Measurements from ENCODE around the gene LACC1.

LACC1 gene

DNA sequence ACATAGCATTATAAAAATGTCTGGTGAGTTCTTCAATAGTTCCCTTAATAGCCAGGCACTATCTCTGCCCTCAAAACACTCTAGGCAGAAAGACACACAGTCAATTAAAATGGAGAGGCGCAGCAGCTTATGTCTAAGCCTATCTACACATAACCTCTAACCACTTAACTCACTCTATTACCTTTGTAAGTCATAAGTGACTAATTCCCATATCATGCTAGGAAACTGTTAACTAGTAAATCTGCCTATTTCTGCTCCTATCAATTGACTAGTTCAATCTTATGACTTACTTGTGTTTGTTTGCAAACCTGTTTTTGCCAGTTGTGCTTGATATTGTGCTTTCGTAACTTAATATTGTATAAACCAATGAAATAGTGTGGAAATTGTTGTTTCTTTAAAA is 3.3 kb upstream of the LACC1 start:
- H3K4me3 ChIP-seq (ENCODE audit: low read length) = no peak overlapping the region
- no peak for DNase-seq (ENCODE audit: low read depth)
- TF ChIP-seq CTCF (conservative IDR thresholded peaks at IDR 0.05; ENCODE audit: low read length) = no peak

GRCh38 chr13:43877326-43877725 is 2.4 kb upstream of the LACC1 start:
- no peak overlapping the region for H3K4me3 ChIP-seq (ENCODE audit: low read length)
- no peak for DNase-seq (ENCODE audit: low read depth)
- TF ChIP-seq CTCF (conservative IDR thresholded peaks at IDR 0.05; ENCODE audit: low read length) = no peak

DNA sequence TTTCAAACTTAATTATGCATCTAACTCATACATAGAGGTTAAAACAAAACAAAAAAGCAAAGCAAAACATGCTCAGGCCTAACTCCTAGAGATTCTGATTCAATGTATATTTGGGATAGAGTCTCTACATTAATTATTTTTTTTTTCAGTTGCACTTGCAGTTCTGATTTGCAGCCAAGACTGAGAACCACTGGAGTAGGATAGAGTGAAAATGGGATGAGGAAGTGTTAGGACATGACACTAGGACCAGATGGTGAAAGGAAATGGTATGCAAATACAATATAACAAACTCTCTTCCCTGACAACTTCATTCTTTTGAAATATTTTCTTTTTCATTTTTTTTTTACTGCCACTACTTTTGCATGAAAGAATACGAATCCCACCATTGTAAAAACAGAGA is 1.9 kb upstream of the LACC1 start:
- peak; percentile 54 for DNase-seq (ENCODE audit: low read depth)
- no peak for TF ChIP-seq CTCF (conservative IDR thresholded peaks at IDR 0.05; ENCODE audit: low read length)
- H3K4me3 ChIP-seq (ENCODE audit: low read length) = no peak overlapping the region

- peak; percentile 88 for DNase-seq (ENCODE audit: low read depth)
- peak within 1 kb of the TSS; percentile 75 for H3K4me3 ChIP-seq (ENCODE audit: low read length)
- TF ChIP-seq CTCF (conservative IDR thresholded peaks at IDR 0.05; ENCODE audit: low read length) = no peak
Measured at GRCh38 chr13:43878892-43879754, 581 bp upstream of the LACC1 start, which contains the start of gene CCDC122. TSS of gene CCDC122 (minus strand) at chr13:43879740. CDS start at chr13:43869376, 10,364 bp downstream.

DNA sequence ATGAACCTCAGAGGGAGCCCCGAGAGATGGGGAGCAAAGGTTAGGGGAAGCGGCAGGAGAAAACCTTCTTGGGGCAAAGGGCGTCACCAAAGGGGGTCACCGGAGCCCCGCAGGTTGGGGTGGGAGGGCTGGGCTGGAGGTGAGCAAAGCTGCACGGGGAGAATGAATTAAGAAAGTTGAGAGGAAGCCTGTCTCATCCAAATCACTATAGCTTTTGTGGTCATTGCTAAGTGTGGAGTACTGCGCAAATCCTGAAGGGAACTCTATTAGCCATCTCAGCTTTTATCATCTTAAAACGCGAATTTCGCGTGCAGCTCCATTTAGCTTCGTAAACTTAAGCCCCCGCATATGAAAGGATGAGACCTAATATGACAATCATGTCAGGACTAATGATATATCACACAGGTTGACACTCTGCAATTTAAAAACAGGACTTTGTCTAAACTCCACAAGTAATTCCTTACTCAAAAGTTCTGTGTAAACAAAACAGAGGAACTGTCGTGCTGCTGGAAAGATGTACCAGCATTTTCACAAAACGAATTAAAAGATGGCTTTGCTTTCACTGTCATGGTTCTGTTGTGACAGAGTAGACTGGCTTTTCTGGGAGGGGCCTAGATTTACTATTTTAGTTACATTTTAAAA is 631 bp downstream of the LACC1 start:
- no peak for DNase-seq (ENCODE audit: low read depth)
- TF ChIP-seq CTCF (conservative IDR thresholded peaks at IDR 0.05; ENCODE audit: low read length) = no peak
- H3K4me3 ChIP-seq (ENCODE audit: low read length) = peak overlapping the region; percentile 75

GRCh38 chr13:43880926-43881325 is 1.2 kb downstream of the LACC1 start:
- TF ChIP-seq CTCF (conservative IDR thresholded peaks at IDR 0.05; ENCODE audit: low read length) = no peak
- peak; percentile 47 for DNase-seq (ENCODE audit: low read depth)
- H3K4me3 ChIP-seq (ENCODE audit: low read length) = no peak overlapping the region

- H3K4me3 ChIP-seq (ENCODE audit: low read length) = no peak overlapping the region
- no peak for TF ChIP-seq CTCF (conservative IDR thresholded peaks at IDR 0.05; ENCODE audit: low read length)
- DNase-seq (ENCODE audit: low read depth) = no peak
Measured at GRCh38 chr13:43881580-43881979, 1.9 kb downstream of the LACC1 start.
